Breast epithelium (tissue), 4 donors: ENCODE measurements around the gene HELT. TPM values are rescaled to one million over a fixed set of nuclear protein-coding genes. Genes with fewer than 3 reads are reported as not detected.

Source experiments
- DNase-seq, 2 donors: peaks; one replicate each; pipeline ENCODE4 v3.0.0-alpha.2; 2019; ENCODE audit warnings: low spot score in 2 of 2
- H3K27ac ChIP-seq, 2 donors: fragments of 200-600 bp; sonication (generic) in 1 of 2; one replicate each; pipeline ENCODE4 v1.5.1; 2016 to 2019; ENCODE audit warnings: mild to moderate bottlenecking in 1 of 2
- H3K27me3 ChIP-seq, 2 donors: fragments of 200-600 bp; sonication (generic) in 1 of 2; one replicate each; pipeline versions ENCODE4 v1.5.1 to v1.6.0; 2017 to 2019; ENCODE audit warnings: control low read depth in 1 of 2, mild to moderate bottlenecking in 1 of 2
- H3K36me3 ChIP-seq: fragments of 200-600 bp; one replicate; pipeline ENCODE4 v1.5.1; 2019
- H3K4me1 ChIP-seq, 2 donors: fragments of 200-600 bp; sonication (generic); one replicate each; pipeline ENCODE4 v1.5.1; 2016 to 2019; ENCODE audit warnings: control low read depth in 1 of 2
- H3K4me3 ChIP-seq, 3 donors: fragments of 200-600 bp; sonication (generic); 1 replicate in 2 of 3; 2 replicates in 1 of 3; pipeline ENCODE4 v1.5.1; 2016 to 2019; ENCODE audit warnings: mild to moderate bottlenecking in 3 of 3, moderate library complexity in 2 of 3
- H3K9me3 ChIP-seq, 2 donors: fragments of 200-600 bp; sonication (generic) in 1 of 2; one replicate each; pipeline ENCODE4 v1.5.1; 2016 to 2019; ENCODE audit warnings: control low read depth in 1 of 2
- POLR2A ChIP-seq: fragments of 450-650 bp; IDR thresholded peaks from one replicate; pipeline ENCODE4 v1.6.1; 2016; ENCODE audit warnings: antibody characterized with exemption, mild to moderate bottlenecking, moderate library complexity
- POLR2AphosphoS5 ChIP-seq, 3 donors: sonication (generic); formaldehyde crosslinking; IDR thresholded peaks; one replicate each; pipeline ENCODE4 v1.6.1; 2017; ENCODE audit warnings: antibody characterized with exemption in 3 of 3
- intact Hi-C: fragments of 100-400 bp; cut with DNase I; formaldehyde crosslinking; loops from one replicate; pipeline ENCODE4 v1.15.1; 2023; ENCODE audit warnings: low total_unique reads
- total RNA-seq, 3 donors: library from RNA; depleted of rRNA; stranded (reverse); fragments of >200 nt; gene quantifications; one replicate each; pipeline ENCODE4 v1.1.0, GENCODE V29; 2016
- TF ChIP-seq, protein P1 (sequence below), 3 donors: fragments of 450-650 bp; IDR thresholded peaks; one replicate each; pipeline ENCODE4 v1.5.1; 2016 to 2017; ENCODE audit warnings: antibody characterized with exemption in 3 of 3, mild to moderate bottlenecking in 3 of 3, moderate library complexity in 3 of 3

The HELT gene
- total RNA-seq, 3 donors from 2014 or later, result not detected

DNA sequence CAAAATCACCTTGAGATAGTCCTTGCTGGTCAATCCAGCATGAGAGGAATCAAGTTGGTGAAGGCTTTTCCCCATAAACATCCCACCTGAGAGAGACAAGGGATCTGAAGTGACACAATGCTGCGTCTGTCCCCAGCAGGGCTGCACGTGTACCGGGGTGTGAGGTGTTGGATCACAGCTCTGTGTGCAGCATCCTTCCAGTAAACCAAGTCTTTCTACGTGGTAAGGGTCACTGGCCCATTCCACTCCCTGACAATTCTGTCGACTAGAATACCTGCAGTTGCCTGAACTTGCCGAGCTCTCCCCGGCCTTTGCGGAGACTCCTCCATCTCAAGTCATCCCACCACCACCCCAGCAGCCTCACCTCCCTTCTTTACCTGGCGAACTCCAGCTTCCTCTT lies 14.8 kb downstream of the HELT start:
- H3K27ac ChIP-seq, result no peak overlapping the region
- H3K27me3 ChIP-seq, result no peaks in the 10 kb centered on the region
- H3K4me3 ChIP-seq, result no peak overlapping the region
- TF ChIP-seq, protein P1, sequence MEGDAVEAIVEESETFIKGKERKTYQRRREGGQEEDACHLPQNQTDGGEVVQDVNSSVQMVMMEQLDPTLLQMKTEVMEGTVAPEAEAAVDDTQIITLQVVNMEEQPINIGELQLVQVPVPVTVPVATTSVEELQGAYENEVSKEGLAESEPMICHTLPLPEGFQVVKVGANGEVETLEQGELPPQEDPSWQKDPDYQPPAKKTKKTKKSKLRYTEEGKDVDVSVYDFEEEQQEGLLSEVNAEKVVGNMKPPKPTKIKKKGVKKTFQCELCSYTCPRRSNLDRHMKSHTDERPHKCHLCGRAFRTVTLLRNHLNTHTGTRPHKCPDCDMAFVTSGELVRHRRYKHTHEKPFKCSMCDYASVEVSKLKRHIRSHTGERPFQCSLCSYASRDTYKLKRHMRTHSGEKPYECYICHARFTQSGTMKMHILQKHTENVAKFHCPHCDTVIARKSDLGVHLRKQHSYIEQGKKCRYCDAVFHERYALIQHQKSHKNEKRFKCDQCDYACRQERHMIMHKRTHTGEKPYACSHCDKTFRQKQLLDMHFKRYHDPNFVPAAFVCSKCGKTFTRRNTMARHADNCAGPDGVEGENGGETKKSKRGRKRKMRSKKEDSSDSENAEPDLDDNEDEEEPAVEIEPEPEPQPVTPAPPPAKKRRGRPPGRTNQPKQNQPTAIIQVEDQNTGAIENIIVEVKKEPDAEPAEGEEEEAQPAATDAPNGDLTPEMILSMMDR (IDR thresholded peaks at IDR 0.05), result no peak
- TF ChIP-seq POLR2AphosphoS5 (IDR thresholded peaks at IDR 0.05) (no peak), POLR2A (no peak)
- no peaks in the 10 kb centered on the region for H3K4me1 ChIP-seq
- no peaks in the 10 kb centered on the region for H3K9me3 ChIP-seq
- intact Hi-C loops, result no loop called here
- H3K36me3 ChIP-seq, result no peaks in the 10 kb centered on the region
- DNase-seq, result no peak

- TF ChIP-seq POLR2A, result no peak
- no peak for TF ChIP-seq POLR2AphosphoS5 (IDR thresholded peaks at IDR 0.05)
- TF ChIP-seq, protein P1 (IDR thresholded peaks at IDR 0.05), result no peak
Measured at GRCh38 chr4:185033950-185034349, 15.7 kb downstream of the HELT start.

DNA sequence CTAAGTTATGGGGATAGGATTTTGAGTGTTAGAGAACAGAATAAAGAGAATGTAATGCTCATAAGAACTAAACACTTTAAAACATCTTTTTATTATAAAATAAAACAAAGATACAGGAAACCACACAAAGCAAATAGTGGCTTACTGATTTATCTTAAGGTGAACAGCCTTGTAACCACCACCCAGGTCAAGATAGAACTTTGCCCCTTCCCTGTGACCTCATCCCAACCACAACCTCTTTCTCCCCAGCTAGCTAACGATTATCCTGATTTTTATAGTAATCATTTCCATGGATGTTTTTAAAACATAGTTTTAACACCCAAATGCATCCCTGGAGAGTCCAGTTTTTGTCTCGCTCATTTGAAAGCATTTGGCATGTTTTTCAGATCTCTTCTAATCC lies 17.0 kb downstream of the HELT start:
- Histone ChIP-seq H3K36me3 (no peaks in the 10 kb centered on the region), H3K4me1 (no peaks in the 10 kb centered on the region), H3K27me3 (no peaks in the 10 kb centered on the region), H3K4me3 (no peak overlapping the region), H3K27ac (no peak overlapping the region), H3K9me3 (no peaks in the 10 kb centered on the region)
- TF ChIP-seq, protein P1 (IDR thresholded peaks at IDR 0.05), result no peak
- TF ChIP-seq POLR2A (no peak), POLR2AphosphoS5 (IDR thresholded peaks at IDR 0.05) (no peak)
- DNase-seq, result no peak
- intact Hi-C loops, result no loop called here

More at GRCh38 chr4:185033950-185034349, 15.7 kb downstream of the HELT start:
- DNase-seq, result no peak
- intact Hi-C loops, result no loop called here
- Histone ChIP-seq H3K36me3 (no peaks in the 10 kb centered on the region), H3K4me1 (no peaks in the 10 kb centered on the region), H3K27me3 (no peaks in the 10 kb centered on the region), H3K9me3 (no peaks in the 10 kb centered on the region), H3K4me3 (no peak overlapping the region), H3K27ac (no peak overlapping the region)

DNA sequence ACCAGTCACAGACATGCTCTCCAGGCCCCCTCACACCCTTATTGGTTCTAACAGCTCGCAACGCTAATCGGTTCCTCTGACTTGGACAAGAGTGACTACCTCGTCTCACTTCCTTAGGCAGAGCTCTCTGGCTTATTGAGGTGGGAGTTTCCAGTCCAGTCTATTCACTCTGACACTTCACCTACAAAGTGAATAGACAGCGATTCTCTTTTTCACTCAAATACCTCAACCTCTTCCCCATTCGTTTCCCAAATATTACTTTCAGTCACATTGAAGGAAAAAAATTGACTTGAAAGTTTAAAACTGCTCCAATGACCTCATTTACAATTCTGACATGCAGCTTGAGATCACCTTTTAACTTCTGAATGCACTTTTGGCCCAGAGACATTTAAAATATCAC lies 17.7 kb downstream of the HELT start:
- DNase-seq, result no peak
- H3K36me3 ChIP-seq, result no peaks in the 10 kb centered on the region
- H3K9me3 ChIP-seq, result no peaks in the 10 kb centered on the region
- no peak overlapping the region for H3K4me3 ChIP-seq
- intact Hi-C loops, result no loop called here
- H3K27ac ChIP-seq, result no peak overlapping the region
- H3K4me1 ChIP-seq, result no peaks in the 10 kb centered on the region
- no peaks in the 10 kb centered on the region for H3K27me3 ChIP-seq
- TF ChIP-seq POLR2AphosphoS5 (IDR thresholded peaks at IDR 0.05) (no peak), POLR2A (no peak)
- TF ChIP-seq, protein P1 (IDR thresholded peaks at IDR 0.05), result no peak

GRCh38 chr4:185036842-185037241 lies 18.6 kb downstream of the HELT start:
- H3K36me3 ChIP-seq, result no peaks in the 10 kb centered on the region
- H3K4me3 ChIP-seq, result no peak overlapping the region
- no peaks in the 10 kb centered on the region for H3K4me1 ChIP-seq
- DNase-seq, result no peak
- H3K9me3 ChIP-seq, result no peaks in the 10 kb centered on the region
- no peaks in the 10 kb centered on the region for H3K27me3 ChIP-seq
- intact Hi-C loops, result no loop called here
- TF ChIP-seq POLR2AphosphoS5 (IDR thresholded peaks at IDR 0.05) (no peak), POLR2A (no peak)
- TF ChIP-seq, protein P1 (IDR thresholded peaks at IDR 0.05), result no peak
- no peak overlapping the region for H3K27ac ChIP-seq
